GM19035 (cell line): ENCODE measurements around the gene GOSR2.
"Not testable (repeated sequence)": the region's sequence is repeated elsewhere in the genome, so short reads cannot be mapped to it uniquely, and the experiment has no call there.

Experiments
- ATAC-seq: cut with Tn5 transposase; IDR thresholded peaks from one replicate; pipeline ENCODE4 v1.9.1; 2021; ENCODE audit not compliant: unreplicated experiment

Gene GOSR2

GRCh38 chr17:46928467-46929261, 5.7 kb downstream of the GOSR2 start:
- no peak for ATAC-seq

GRCh38 chr17:46929413-46929812, 6.5 kb downstream of the GOSR2 start:
- ATAC-seq = no peak

- no peak for ATAC-seq
Measured at GRCh38 chr17:46930051-46930450, 7.1 kb downstream of the GOSR2 start.

- no peak for ATAC-seq
Measured at GRCh38 chr17:46931596-46931995, 8.6 kb downstream of the GOSR2 start.

- ATAC-seq = no peak
Measured at GRCh38 chr17:46935658-46936266, 12.8 kb downstream of the GOSR2 start.

GRCh38 chr17:46940692-46941404, 17.9 kb downstream of the GOSR2 start:
- ATAC-seq = peak; percentile 63

- ATAC-seq = no peak
Measured at GRCh38 chr17:46942441-46943217, 19.7 kb downstream of the GOSR2 start.

- ATAC-seq = no peak
Measured at GRCh38 chr17:46943218-46943500, 20.2 kb downstream of the GOSR2 start.

- ATAC-seq = no peak
Measured at GRCh38 chr17:46943501-46944393, 20.8 kb downstream of the GOSR2 start.

GRCh38 chr17:46944931-46945330, 22.0 kb downstream of the GOSR2 start:
- no peak for ATAC-seq

- no peak for ATAC-seq
Measured at GRCh38 chr17:46947216-46947615, 24.3 kb downstream of the GOSR2 start.

- ATAC-seq = no peak
Measured at GRCh38 chr17:46948544-46948943, 25.6 kb downstream of the GOSR2 start.

- no peak for ATAC-seq
Measured at GRCh38 chr17:46949291-46950174, 26.6 kb downstream of the GOSR2 start.

GRCh38 chr17:46950342-46950996, 27.5 kb downstream of the GOSR2 start:
- no peak for ATAC-seq

GRCh38 chr17:46950997-46951621, 28.1 kb downstream of the GOSR2 start:
- no peak for ATAC-seq

- no peak for ATAC-seq
Measured at GRCh38 chr17:46951706-46952105, 28.7 kb downstream of the GOSR2 start.

GRCh38 chr17:46952115-46952514, 29.2 kb downstream of the GOSR2 start:
- no peak for ATAC-seq

GRCh38 chr17:46953191-46953590, 30.2 kb downstream of the GOSR2 start:
- not testable (repeated sequence) for ATAC-seq
